ENCODE results near the gene EEF1A2. TPM values are rescaled to one million over a fixed set of nuclear protein-coding genes. Genes with fewer than 3 reads are reported as not detected.
A peak's percentile ranks its signal among the peaks of the same experiment; 100 is the strongest.
"Not testable (repeated sequence)": the region's sequence is repeated elsewhere in the genome, so short reads cannot be mapped to it uniquely, and the experiment has no call there.

Gene EEF1A2
- total RNA-seq, 1 donor from 2014 or later: 37.6 TPM

- Histone ChIP-seq H3K4me1 (ENCODE audit: insufficient read depth, low read length) (peaks cover 3% of the 10 kb centered on the region), H3K27me3 (ENCODE audit: insufficient read depth, low read length) (peaks cover 6% of the 10 kb centered on the region), H3K36me3 (ENCODE audit: insufficient read depth, low read length) (no peaks in the 10 kb centered on the region), H2AFZ (ENCODE audit: low read depth, low read length) (no peak overlapping the region), H3K4me3 (ENCODE audit: insufficient read depth, low read depth, low read length) (no peak overlapping the region), H3K4me2 (ENCODE audit: low read length) (no peak overlapping the region), H3K27ac (ENCODE audit: low read depth, low read length) (no peak overlapping the region), H4K20me1 (ENCODE audit: insufficient read depth, low read length) (peaks cover 7% of the 10 kb centered on the region), H3K9me3 (ENCODE audit: insufficient read depth, low read depth, low read length) (no peaks in the 10 kb centered on the region), H3K79me2 (ENCODE audit: insufficient read depth, low read length) (no peaks in the 10 kb centered on the region), H3K9ac (ENCODE audit: low read length) (no peak overlapping the region)
- Mint-ChIP-seq H3K27ac (ENCODE audit: unreplicated experiment) (no peak overlapping the region), H3K4me3 (ENCODE audit: unreplicated experiment) (no peak overlapping the region), H3K9me3 (ENCODE audit: unreplicated experiment) (peaks cover 2% of the 10 kb centered on the region), H3K4me1 (ENCODE audit: low read depth, unreplicated experiment) (no peaks in the 10 kb centered on the region), H3K27me3 (ENCODE audit: low read depth, unreplicated experiment) (peaks cover 48% of the 10 kb centered on the region), H3K36me3 (ENCODE audit: low read depth, unreplicated experiment) (peaks cover 2% of the 10 kb centered on the region)
- no peak for TF ChIP-seq EZH2 (IDR thresholded peaks at IDR 0.05; ENCODE audit: insufficient read depth, low read length)
- TF ChIP-seq, protein P1, sequence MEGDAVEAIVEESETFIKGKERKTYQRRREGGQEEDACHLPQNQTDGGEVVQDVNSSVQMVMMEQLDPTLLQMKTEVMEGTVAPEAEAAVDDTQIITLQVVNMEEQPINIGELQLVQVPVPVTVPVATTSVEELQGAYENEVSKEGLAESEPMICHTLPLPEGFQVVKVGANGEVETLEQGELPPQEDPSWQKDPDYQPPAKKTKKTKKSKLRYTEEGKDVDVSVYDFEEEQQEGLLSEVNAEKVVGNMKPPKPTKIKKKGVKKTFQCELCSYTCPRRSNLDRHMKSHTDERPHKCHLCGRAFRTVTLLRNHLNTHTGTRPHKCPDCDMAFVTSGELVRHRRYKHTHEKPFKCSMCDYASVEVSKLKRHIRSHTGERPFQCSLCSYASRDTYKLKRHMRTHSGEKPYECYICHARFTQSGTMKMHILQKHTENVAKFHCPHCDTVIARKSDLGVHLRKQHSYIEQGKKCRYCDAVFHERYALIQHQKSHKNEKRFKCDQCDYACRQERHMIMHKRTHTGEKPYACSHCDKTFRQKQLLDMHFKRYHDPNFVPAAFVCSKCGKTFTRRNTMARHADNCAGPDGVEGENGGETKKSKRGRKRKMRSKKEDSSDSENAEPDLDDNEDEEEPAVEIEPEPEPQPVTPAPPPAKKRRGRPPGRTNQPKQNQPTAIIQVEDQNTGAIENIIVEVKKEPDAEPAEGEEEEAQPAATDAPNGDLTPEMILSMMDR (IDR thresholded peaks at IDR 0.05; ENCODE audit: insufficient read depth, low read depth, low read length): no peak
- no peak for DNase-seq (ENCODE audit: low read depth)
- FAIRE-seq: no peak
Measured at GRCh38 chr20:63482021-63482587, 16.8 kb downstream of the EEF1A2 start.

GRCh38 chr20:63481503-63481902 is 17.4 kb downstream of the EEF1A2 start:
- H3K9me3 ChIP-seq (ENCODE audit: insufficient read depth, low read depth, low read length): no peaks in the 10 kb centered on the region
- Mint-ChIP-seq H3K27ac (ENCODE audit: unreplicated experiment) (no peak overlapping the region), H3K27me3 (ENCODE audit: low read depth, unreplicated experiment) (peaks cover 51% of the 10 kb centered on the region), H3K36me3 (ENCODE audit: low read depth, unreplicated experiment) (peaks cover 2% of the 10 kb centered on the region), H3K4me3 (ENCODE audit: unreplicated experiment) (no peak overlapping the region), H3K9me3 (ENCODE audit: unreplicated experiment) (peaks cover 2% of the 10 kb centered on the region), H3K4me1 (ENCODE audit: low read depth, unreplicated experiment) (no peaks in the 10 kb centered on the region)
- no peak overlapping the region for H3K4me2 ChIP-seq (ENCODE audit: low read length)
- H3K79me2 ChIP-seq (ENCODE audit: insufficient read depth, low read length): no peaks in the 10 kb centered on the region
- H3K27me3 ChIP-seq (ENCODE audit: insufficient read depth, low read length): peaks cover 6% of the 10 kb centered on the region
- no peak for FAIRE-seq
- H3K9ac ChIP-seq (ENCODE audit: low read length): no peak overlapping the region
- H3K4me3 ChIP-seq (ENCODE audit: insufficient read depth, low read depth, low read length): no peak overlapping the region
- peaks cover 3% of the 10 kb centered on the region for H3K4me1 ChIP-seq (ENCODE audit: insufficient read depth, low read length)
- H3K36me3 ChIP-seq (ENCODE audit: insufficient read depth, low read length): no peaks in the 10 kb centered on the region
- no peak for DNase-seq (ENCODE audit: low read depth)
- no peak for TF ChIP-seq EZH2 (IDR thresholded peaks at IDR 0.05; ENCODE audit: insufficient read depth, low read length)
- TF ChIP-seq, protein P1 (IDR thresholded peaks at IDR 0.05; ENCODE audit: insufficient read depth, low read depth, low read length): no peak
- peaks cover 7% of the 10 kb centered on the region for H4K20me1 ChIP-seq (ENCODE audit: insufficient read depth, low read length)
- no peak overlapping the region for H3K27ac ChIP-seq (ENCODE audit: low read depth, low read length)
- H2AFZ ChIP-seq (ENCODE audit: low read depth, low read length): no peak overlapping the region

GRCh38 chr20:63479695-63480419 is 19.0 kb downstream of the EEF1A2 start:
- not testable (repeated sequence) for H3K4me1 ChIP-seq (ENCODE audit: insufficient read depth, low read length); H4K20me1 ChIP-seq (ENCODE audit: insufficient read depth, low read length); H3K9ac ChIP-seq (ENCODE audit: low read length); H3K9me3 Mint-ChIP-seq (ENCODE audit: unreplicated experiment); H3K36me3 Mint-ChIP-seq (ENCODE audit: low read depth, unreplicated experiment); FAIRE-seq; H3K4me2 ChIP-seq (ENCODE audit: low read length); H3K4me3 ChIP-seq (ENCODE audit: insufficient read depth, low read depth, low read length); H3K4me1 Mint-ChIP-seq (ENCODE audit: low read depth, unreplicated experiment); H3K27ac ChIP-seq (ENCODE audit: low read depth, low read length); H3K36me3 ChIP-seq (ENCODE audit: insufficient read depth, low read length); DNase-seq (ENCODE audit: low read depth); H3K79me2 ChIP-seq (ENCODE audit: insufficient read depth, low read length); H3K4me3 Mint-ChIP-seq (ENCODE audit: unreplicated experiment); H2AFZ ChIP-seq (ENCODE audit: low read depth, low read length); H3K9me3 ChIP-seq (ENCODE audit: insufficient read depth, low read depth, low read length)
- peaks cover 48% of the 10 kb centered on the region for H3K27me3 Mint-ChIP-seq (ENCODE audit: low read depth, unreplicated experiment)
- peaks cover 13% of the 10 kb centered on the region for H3K27me3 ChIP-seq (ENCODE audit: insufficient read depth, low read length)
- H3K27ac Mint-ChIP-seq (ENCODE audit: unreplicated experiment): peak overlapping the region; percentile 26

Measured in astrocyte (in vitro differentiated cells and primary cell).